Measurements from ENCODE around the gene F12. TPM values are rescaled to one million over a fixed set of nuclear protein-coding genes. Genes with fewer than 3 reads are reported as not detected.

Gene F12
- total RNA-seq, 2 experiments from 2014 or later: 3.8 TPM; not detected in 1

DNA sequence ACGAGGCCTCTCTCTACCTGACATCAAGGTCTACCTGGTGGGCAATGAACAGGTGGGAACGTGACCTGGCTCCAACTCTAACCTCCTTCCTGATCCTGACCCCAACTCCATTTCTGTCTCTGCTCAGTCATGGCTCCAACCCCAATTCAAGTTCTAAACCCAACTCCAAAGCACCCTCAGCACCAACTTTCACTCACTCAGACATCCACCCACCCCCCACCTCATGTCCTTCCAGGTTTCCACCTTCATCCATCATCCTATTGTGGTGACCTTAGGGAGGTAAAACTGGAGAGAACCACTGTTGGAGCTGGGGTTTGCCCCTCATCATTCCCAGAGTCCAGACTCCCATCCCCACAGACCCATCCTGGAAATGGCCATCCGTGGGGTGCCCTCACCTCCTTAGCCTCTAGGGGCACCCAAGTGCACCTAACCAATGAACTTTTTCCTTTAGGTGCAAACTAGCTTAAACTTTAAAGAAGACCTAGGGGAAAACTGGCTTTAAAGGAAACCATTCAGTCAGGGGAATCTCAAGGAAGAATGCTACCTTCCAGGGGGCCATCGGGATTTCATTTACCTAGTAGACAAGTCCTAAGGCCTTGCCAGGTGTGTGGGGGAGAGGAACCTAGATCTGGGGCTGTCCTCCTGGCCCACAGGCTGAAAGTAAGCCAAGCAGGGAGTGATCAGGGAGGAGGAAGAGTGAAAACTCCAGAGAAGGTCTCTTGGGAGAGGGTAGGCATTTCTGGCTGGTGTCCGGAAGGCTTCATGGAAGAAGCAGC lies 40.3 kb downstream of the F12 start:
- intact Hi-C loops (cut with micrococcal nuclease; ENCODE audit: unreplicated experiment): no loop called here
- TF ChIP-seq EZH2phosphoT487 (IDR thresholded peaks at IDR 0.05; ENCODE audit: borderline replicate concordance, low read depth, low read length): no peak
- TF ChIP-seq, protein P1, sequence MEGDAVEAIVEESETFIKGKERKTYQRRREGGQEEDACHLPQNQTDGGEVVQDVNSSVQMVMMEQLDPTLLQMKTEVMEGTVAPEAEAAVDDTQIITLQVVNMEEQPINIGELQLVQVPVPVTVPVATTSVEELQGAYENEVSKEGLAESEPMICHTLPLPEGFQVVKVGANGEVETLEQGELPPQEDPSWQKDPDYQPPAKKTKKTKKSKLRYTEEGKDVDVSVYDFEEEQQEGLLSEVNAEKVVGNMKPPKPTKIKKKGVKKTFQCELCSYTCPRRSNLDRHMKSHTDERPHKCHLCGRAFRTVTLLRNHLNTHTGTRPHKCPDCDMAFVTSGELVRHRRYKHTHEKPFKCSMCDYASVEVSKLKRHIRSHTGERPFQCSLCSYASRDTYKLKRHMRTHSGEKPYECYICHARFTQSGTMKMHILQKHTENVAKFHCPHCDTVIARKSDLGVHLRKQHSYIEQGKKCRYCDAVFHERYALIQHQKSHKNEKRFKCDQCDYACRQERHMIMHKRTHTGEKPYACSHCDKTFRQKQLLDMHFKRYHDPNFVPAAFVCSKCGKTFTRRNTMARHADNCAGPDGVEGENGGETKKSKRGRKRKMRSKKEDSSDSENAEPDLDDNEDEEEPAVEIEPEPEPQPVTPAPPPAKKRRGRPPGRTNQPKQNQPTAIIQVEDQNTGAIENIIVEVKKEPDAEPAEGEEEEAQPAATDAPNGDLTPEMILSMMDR (conservative IDR thresholded peaks at IDR 0.05; ENCODE audit: low read length): peak; percentile 91
- peaks cover 36% of the 10 kb centered on the region for H3K36me3 ChIP-seq (ENCODE audit: insufficient read depth, low read length)
- peaks cover 51% of the 10 kb centered on the region for H3K4me1 ChIP-seq (ENCODE audit: insufficient read depth, low read length, poor library complexity, severe bottlenecking)
- no peaks in the 10 kb centered on the region for H3K9me3 ChIP-seq (ENCODE audit: low read length)
- H4K20me1 ChIP-seq (ENCODE audit: insufficient read depth, low read length): no peaks in the 10 kb centered on the region
- no peak overlapping the region for H2AFZ ChIP-seq (ENCODE audit: low read length)
- no peak overlapping the region for H3K4me3 ChIP-seq (ENCODE audit: low read depth, low read length, poor library complexity, severe bottlenecking)
- peaks cover 1% of the 10 kb centered on the region; the same call in 1 of the 2 replicates for H3K79me2 ChIP-seq (ENCODE audit: insufficient read depth, low read depth, low read length)
- no TSS peak for BruUV-seq (replicated peaks)
- CTCF ChIA-PET (ENCODE audit: unreplicated experiment): interaction anchor here (1.0 to 1.7 kb wide), 4 partner anchors 11 to 21 kb away, joined by 4 to 11 read pairs (median 6); partner anchors contain the start of genes RGS14 and SLC34A1
- POLR2A ChIA-PET: no interaction called here
- no peaks in the 10 kb centered on the region for H3K9me2 ChIP-seq (ENCODE audit: insufficient read depth, low read length)
- DNase-seq (ENCODE audit: low spot score): peak; percentile 63
- peak overlapping the region; percentile 54 for H3K4me2 ChIP-seq (ENCODE audit: low read length)
- H3K27ac ChIP-seq (ENCODE audit: low read depth, low read length, poor library complexity, severe bottlenecking): peak overlapping the region; percentile 56

DNA sequence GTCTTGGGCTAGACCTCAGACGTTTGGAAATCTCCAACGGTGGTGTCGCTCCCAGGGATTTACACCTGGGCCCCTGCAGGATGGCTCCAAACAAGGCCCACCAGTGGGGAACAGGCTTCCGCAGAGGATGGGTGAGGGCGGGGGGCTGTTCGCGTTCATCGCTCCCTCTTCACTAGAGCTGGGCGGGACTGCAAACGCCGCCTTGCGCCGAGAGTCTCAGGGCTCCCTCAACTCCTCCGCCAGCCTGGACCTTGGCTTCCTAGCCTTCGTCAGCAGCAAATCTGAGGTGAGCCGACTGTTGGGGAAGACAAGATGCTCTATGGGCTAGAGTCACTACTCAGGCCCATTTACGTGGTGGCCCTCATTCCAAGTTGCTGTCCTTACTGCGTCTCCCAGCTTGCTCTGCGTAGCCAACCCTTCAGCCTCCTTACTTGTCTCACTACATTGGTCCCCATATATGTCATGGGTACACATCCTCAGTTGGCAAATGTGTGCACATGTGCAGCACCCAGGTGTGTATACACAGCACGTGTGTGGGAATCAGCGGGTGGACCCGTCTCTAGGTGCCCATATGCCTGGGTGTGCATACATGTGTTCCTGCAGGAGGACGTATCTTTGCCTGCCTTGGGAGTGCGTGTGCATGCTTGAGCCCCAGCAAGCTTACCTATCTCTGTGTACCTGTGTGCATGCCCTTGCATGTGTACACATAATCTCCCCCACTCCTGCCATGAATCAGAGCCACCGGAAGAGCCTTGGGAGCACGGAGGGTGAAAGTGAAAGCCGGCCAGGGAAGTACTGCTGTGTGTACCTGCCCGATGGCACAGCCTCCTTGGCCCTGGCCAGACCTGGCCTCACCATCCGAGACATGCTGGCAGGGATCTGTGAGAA lies 41.1 kb downstream of the F12 start:
- DNase-seq (ENCODE audit: low spot score): no peak
- peaks cover 9% of the 10 kb centered on the region; the same call in 1 of the 2 replicates for H3K79me2 ChIP-seq (ENCODE audit: insufficient read depth, low read depth, low read length)
- H3K27ac ChIP-seq (ENCODE audit: low read depth, low read length, poor library complexity, severe bottlenecking): no peak overlapping the region
- H3K9me2 ChIP-seq (ENCODE audit: insufficient read depth, low read length): no peaks in the 10 kb centered on the region
- no peaks in the 10 kb centered on the region for H3K9me3 ChIP-seq (ENCODE audit: low read length)
- BruUV-seq (replicated peaks): no TSS peak
- no peak overlapping the region for H3K4me3 ChIP-seq (ENCODE audit: low read depth, low read length, poor library complexity, severe bottlenecking)
- POLR2A ChIA-PET: no interaction called here
- intact Hi-C loops (cut with micrococcal nuclease; ENCODE audit: unreplicated experiment): no loop called here
- H2AFZ ChIP-seq (ENCODE audit: low read length): no peak overlapping the region
- no peak for TF ChIP-seq EZH2phosphoT487 (IDR thresholded peaks at IDR 0.05; ENCODE audit: borderline replicate concordance, low read depth, low read length)
- TF ChIP-seq, protein P1 (conservative IDR thresholded peaks at IDR 0.05; ENCODE audit: low read length): no peak
- H3K4me1 ChIP-seq (ENCODE audit: insufficient read depth, low read length, poor library complexity, severe bottlenecking): peaks cover 59% of the 10 kb centered on the region
- no peaks in the 10 kb centered on the region for H4K20me1 ChIP-seq (ENCODE audit: insufficient read depth, low read length)
- no peak overlapping the region for H3K4me2 ChIP-seq (ENCODE audit: low read length)
- CTCF ChIA-PET (ENCODE audit: unreplicated experiment): interaction anchor here (1.0 kb wide), 3 partner anchors 10 to 22 kb away, joined by 4 to 11 read pairs (median 4); partner anchors contain the start of gene RGS14
- peaks cover 36% of the 10 kb centered on the region for H3K36me3 ChIP-seq (ENCODE audit: insufficient read depth, low read length)
